ENCODE results near the gene MYOM1.

DNA sequence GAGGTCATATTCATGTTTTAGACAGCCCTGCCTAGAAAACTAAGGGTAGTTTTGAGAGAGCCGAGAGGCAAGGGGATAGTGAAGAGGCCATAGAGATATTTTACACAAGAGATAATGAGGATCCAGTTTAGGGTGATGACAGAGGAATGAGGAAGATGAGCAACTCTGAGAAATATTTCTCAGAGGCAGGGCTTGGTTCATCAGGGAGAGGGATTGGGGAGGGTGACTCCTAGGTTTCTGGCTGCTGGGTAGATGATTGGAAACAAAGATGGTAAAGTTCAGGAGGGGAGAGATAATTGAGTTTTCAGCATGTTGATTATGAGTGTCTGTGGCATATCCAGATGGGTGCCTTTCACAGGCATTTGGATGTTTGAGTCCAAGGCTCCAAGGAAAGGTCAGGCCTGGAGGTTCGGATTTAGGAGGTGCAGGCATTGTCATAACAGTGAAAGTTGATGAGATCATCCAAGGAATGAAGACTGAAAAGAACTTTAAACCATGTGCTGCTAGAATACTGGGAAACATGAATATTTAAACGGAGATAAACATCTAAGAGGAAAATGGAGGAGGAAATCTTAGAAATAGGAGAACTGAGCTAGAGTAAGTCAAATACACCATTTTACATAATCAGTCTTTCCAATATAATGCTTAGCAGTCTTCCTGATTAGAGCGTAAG lies 49.6 kb upstream of the MYOM1 start:
- TF ChIP-seq, protein P1, sequence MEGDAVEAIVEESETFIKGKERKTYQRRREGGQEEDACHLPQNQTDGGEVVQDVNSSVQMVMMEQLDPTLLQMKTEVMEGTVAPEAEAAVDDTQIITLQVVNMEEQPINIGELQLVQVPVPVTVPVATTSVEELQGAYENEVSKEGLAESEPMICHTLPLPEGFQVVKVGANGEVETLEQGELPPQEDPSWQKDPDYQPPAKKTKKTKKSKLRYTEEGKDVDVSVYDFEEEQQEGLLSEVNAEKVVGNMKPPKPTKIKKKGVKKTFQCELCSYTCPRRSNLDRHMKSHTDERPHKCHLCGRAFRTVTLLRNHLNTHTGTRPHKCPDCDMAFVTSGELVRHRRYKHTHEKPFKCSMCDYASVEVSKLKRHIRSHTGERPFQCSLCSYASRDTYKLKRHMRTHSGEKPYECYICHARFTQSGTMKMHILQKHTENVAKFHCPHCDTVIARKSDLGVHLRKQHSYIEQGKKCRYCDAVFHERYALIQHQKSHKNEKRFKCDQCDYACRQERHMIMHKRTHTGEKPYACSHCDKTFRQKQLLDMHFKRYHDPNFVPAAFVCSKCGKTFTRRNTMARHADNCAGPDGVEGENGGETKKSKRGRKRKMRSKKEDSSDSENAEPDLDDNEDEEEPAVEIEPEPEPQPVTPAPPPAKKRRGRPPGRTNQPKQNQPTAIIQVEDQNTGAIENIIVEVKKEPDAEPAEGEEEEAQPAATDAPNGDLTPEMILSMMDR (IDR thresholded peaks at IDR 0.05; ENCODE audit: low read depth, low read length): no peak
- no peak for TF ChIP-seq EZH2phosphoT487 (IDR thresholded peaks at IDR 0.05; ENCODE audit: low read depth)

Data from OCI-LY3 (cell line).